ENCODE data around the gene SPATA7. TPM values are rescaled to one million over a fixed set of nuclear protein-coding genes. Genes with fewer than 3 reads are reported as not detected.

The SPATA7 gene, protein sequence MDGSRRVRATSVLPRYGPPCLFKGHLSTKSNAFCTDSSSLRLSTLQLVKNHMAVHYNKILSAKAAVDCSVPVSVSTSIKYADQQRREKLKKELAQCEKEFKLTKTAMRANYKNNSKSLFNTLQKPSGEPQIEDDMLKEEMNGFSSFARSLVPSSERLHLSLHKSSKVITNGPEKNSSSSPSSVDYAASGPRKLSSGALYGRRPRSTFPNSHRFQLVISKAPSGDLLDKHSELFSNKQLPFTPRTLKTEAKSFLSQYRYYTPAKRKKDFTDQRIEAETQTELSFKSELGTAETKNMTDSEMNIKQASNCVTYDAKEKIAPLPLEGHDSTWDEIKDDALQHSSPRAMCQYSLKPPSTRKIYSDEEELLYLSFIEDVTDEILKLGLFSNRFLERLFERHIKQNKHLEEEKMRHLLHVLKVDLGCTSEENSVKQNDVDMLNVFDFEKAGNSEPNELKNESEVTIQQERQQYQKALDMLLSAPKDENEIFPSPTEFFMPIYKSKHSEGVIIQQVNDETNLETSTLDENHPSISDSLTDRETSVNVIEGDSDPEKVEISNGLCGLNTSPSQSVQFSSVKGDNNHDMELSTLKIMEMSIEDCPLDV
- 10 to 100 TPM in 4 of 5 donors, under 1 TPM in 1; 0.58 to 30.3 (median 20.9) TPM for total RNA-seq
- 10 to 100 TPM in 1 of 3 donors, 1 to 10 TPM in 2; 4.5 to 25.5 (median 5.0) TPM for polyA plus RNA-seq
- long read RNA-seq, donor 1, partial matches to known transcripts = 0 of 2 reads
- long read RNA-seq, donor 1, other reads (novel, unspliced or antisense) = 0 of 2 reads
- long read RNA-seq, donor 2, partial matches to known transcripts = 0 of 2 reads
- long read RNA-seq, donor 2, other reads (novel, unspliced or antisense) = 0 of 2 reads
- long read RNA-seq, donor 3, partial matches to known transcripts = 0 of 2 reads
- long read RNA-seq, donor 3, other reads (novel, unspliced or antisense) = 0 of 2 reads
- long read RNA-seq, donor 4 = 0 reads
- long read RNA-seq, donor 5, partial matches to known transcripts = 0 of 1 reads
- long read RNA-seq, donor 5, other reads (novel, unspliced or antisense) = 0 of 1 reads
- long read RNA-seq, donor 6, partial matches to known transcripts = 0 of 2 reads
- long read RNA-seq, donor 6, other reads (novel, unspliced or antisense) = 0 of 2 reads
- long read RNA-seq, donor 7, partial matches to known transcripts = 6 of 9 reads
- long read RNA-seq, donor 7, other reads (novel, unspliced or antisense) = 0 of 9 reads
- long read RNA-seq, donor 8, partial matches to known transcripts = 0 of 3 reads
- long read RNA-seq, donor 8, other reads (novel, unspliced or antisense) = 0 of 3 reads
- long read RNA-seq, donor 9 = 0 reads
- long read RNA-seq, donor 10, partial matches to known transcripts = 0 of 1 reads
- long read RNA-seq, donor 10, other reads (novel, unspliced or antisense) = 0 of 1 reads

DNA sequence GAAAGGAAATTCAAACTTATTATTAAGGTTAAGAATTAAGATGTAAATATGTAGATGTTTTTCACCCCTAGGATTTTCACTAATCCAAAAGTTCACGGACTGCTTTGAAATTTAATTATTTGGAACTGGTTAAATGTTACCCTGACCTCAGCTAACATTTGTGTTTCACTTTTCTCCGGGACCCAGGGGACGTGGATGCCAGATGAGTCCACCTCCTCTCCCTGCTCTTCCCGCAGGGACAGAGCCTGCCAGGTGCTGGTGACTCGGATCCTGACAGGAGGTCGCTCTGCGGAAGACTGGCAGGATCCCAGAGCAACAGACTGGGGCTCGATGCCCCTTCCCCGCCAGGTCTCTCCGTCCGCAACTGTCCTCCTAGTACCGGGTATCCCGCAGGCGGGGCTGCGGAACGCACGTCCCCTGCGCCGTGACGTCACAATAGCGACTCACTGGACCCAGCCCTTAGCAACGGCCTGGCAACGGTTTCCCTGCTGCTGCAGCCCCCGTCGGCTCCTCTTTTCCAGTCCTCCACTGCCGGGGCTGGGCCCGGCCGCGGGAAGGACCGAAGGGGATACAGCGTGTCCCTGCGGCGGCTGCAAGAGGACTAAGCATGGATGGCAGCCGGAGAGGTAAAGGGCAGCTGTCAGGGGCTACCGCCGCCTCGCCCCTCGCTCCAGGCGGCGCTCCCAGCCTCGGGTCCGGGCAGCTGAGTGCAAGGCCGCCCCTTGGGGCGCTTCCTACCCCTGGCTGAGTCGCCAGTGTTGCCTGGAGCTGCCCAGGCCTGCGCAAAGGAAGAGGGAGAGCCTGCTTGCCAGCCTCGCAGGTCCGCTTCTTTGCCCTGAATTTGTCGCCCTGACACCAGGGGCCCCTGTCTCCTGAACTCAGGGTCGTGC, at the start of gene SPATA7:
SPATA7 (plus strand) TSS at position 446 of the 890 bp plus-strand sequence; CDS start at position 608, 162 bp downstream.
- peaks cover 0 to 26% (median 17%) of the 10 kb centered on the region in 4 donors for H3K4me1 ChIP-seq
- TF ChIP-seq EP300 (IDR thresholded peaks at IDR 0.05) = no peak
- TF ChIP-seq POLR2AphosphoS5 (IDR thresholded peaks at IDR 0.05) = peak; percentile 92 to 95 (median 93)
- peak in 2 of 4 donors; percentile 49 to 73 for TF ChIP-seq POLR2A (IDR thresholded peaks at IDR 0.05)
- TF ChIP-seq, protein P1, sequence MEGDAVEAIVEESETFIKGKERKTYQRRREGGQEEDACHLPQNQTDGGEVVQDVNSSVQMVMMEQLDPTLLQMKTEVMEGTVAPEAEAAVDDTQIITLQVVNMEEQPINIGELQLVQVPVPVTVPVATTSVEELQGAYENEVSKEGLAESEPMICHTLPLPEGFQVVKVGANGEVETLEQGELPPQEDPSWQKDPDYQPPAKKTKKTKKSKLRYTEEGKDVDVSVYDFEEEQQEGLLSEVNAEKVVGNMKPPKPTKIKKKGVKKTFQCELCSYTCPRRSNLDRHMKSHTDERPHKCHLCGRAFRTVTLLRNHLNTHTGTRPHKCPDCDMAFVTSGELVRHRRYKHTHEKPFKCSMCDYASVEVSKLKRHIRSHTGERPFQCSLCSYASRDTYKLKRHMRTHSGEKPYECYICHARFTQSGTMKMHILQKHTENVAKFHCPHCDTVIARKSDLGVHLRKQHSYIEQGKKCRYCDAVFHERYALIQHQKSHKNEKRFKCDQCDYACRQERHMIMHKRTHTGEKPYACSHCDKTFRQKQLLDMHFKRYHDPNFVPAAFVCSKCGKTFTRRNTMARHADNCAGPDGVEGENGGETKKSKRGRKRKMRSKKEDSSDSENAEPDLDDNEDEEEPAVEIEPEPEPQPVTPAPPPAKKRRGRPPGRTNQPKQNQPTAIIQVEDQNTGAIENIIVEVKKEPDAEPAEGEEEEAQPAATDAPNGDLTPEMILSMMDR (IDR thresholded peaks at IDR 0.05) = no peak
- peak within 1 kb of the TSS; percentile 80 to 92 (median 87) for H3K27ac ChIP-seq
- H3K36me3 ChIP-seq = no peaks in the 10 kb centered on the region
- no peaks in the 10 kb centered on the region for H3K9me3 ChIP-seq
- intact Hi-C loops (cut with DNase I; ENCODE audit: low total_unique reads) = no loop called here
- peak; percentile 94 to 98 for DNase-seq
- no peaks in the 10 kb centered on the region for H3K27me3 ChIP-seq
- peak within 1 kb of the TSS; percentile 73 to 92 (median 88) for H3K4me3 ChIP-seq
- 0 to 1% (median 0%) methylated on average over 17 to 50 of the region's 50 CpGs for WGBS, 5 donors

DNA sequence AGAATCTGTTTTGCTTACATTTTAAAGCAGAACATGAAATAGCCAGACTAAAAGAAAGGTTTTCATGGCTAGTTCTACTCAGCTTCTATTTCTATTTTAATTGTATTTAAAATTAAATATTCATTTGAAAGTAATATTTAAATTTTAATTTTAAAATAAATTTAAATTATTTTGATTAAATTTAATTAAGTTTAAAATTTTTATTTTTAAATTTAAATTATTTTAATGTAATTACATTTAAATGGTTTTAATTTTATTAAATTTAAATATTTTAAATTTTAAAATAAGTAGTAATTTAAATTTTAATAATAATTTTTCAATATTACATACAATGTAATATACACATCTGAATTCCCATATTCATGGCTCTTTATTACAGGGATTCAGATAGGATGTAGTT, 45.1 kb upstream of the SPATA7 start:
- intact Hi-C loops (cut with DNase I; ENCODE audit: low total_unique reads) = no loop called here

DNA sequence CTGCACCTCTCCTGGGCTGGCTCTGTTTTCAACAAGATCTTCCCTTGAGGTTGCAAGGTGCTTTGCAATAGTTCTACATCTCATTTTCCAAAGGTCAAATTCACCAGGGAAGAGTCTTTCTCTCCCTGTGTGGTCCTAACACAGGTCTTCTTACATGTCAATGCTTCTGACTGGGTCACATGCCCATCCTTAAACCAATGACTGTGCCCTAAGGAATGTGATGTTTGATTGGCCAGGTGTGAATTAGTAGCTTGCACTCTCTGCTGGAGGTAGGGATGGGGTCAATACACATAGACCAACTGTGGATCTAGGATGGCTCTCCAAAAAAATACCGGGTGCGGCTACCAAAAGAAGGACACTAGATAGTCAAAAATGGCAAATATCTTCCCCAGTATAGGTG, 42.5 kb upstream of the SPATA7 start:
- intact Hi-C loops (cut with DNase I; ENCODE audit: low total_unique reads) = no loop called here
- no peak for DNase-seq
- 64 to 96% (median 91%) methylated on average over 2 of the region's 2 CpGs for WGBS, 5 donors
- no peaks in the 10 kb centered on the region for H3K9me3 ChIP-seq
- H3K4me1 ChIP-seq = no peaks in the 10 kb centered on the region
- H3K27ac ChIP-seq = no peak overlapping the region
- H3K4me3 ChIP-seq = no peak overlapping the region
- TF ChIP-seq, protein P1 (IDR thresholded peaks at IDR 0.05) = no peak
- TF ChIP-seq EP300 (IDR thresholded peaks at IDR 0.05) (no peak), POLR2A (IDR thresholded peaks at IDR 0.05) (no peak), POLR2AphosphoS5 (IDR thresholded peaks at IDR 0.05) (no peak)
- no peaks in the 10 kb centered on the region for H3K36me3 ChIP-seq
- H3K27me3 ChIP-seq = no peaks in the 10 kb centered on the region

More for the DNA sequence above, 45.1 kb upstream of the SPATA7 start:
- H3K36me3 ChIP-seq = no peaks in the 10 kb centered on the region
- no peaks in the 10 kb centered on the region for H3K27me3 ChIP-seq
- TF ChIP-seq, protein P1 (IDR thresholded peaks at IDR 0.05) = no peak
- no peak for TF ChIP-seq POLR2A (IDR thresholded peaks at IDR 0.05)
- no peak for TF ChIP-seq EP300 (IDR thresholded peaks at IDR 0.05)
- TF ChIP-seq POLR2AphosphoS5 (IDR thresholded peaks at IDR 0.05) = no peak
- no peak for DNase-seq
- H3K9me3 ChIP-seq = no peaks in the 10 kb centered on the region
- no peak overlapping the region for H3K4me3 ChIP-seq
- no peak overlapping the region for H3K27ac ChIP-seq
- H3K4me1 ChIP-seq = no peaks in the 10 kb centered on the region

Data from stomach (tissue), 19 donors.